HEK293T (cell line): ENCODE data around the gene PXDN.

ENCODE experiments used
- FOXA1 ChIP-seq: fragments of 450-650 bp; IDR thresholded peaks from 2 replicates; pipeline ENCODE4 v1.6.1; 2016; ENCODE audit warnings: mild to moderate bottlenecking
- FOXM1 ChIP-seq: fragments of 450-650 bp; IDR thresholded peaks from 2 replicates; pipeline ENCODE4 v1.6.1; 2017; ENCODE audit warnings: mild to moderate bottlenecking, borderline replicate concordance
- SUZ12 ChIP-seq: fragments of 450-650 bp; IDR thresholded peaks from 2 replicates; pipeline ENCODE4 v1.6.1; 2016; ENCODE audit warnings: mild to moderate bottlenecking
- TARDBP ChIP-seq: fragments of 450-650 bp; IDR thresholded peaks from 2 replicates; pipeline ENCODE4 v1.6.1; 2016

GRCh38 chr2:1649103-1650084 is 94.9 kb downstream of the PXDN start:
- TF ChIP-seq FOXM1 (no peak), FOXA1 (no peak), TARDBP (no peak), SUZ12 (no peak)
